Left colon (tissue), 2 donors: ENCODE measurements around the gene NAV2. TPM values are rescaled to one million over a fixed set of nuclear protein-coding genes. Genes with fewer than 3 reads are reported as not detected.

Experiments used
- ATAC-seq: fragments of 200-7000 bp; cut with Tn5 transposase; one replicate; pipeline ENCODE4 v1.9.1; 2020; ENCODE audit warnings: mild to moderate bottlenecking, moderate library complexity
- DNase-seq, 2 donors: peaks; one replicate each; pipeline ENCODE4 v3.0.0-alpha.2; 2020
- intact Hi-C, 2 donors: fragments of 100-400 bp; cut with DNase I in 1 of 2; cut with micrococcal nuclease in 1 of 2; formaldehyde crosslinking; loops; one replicate each; pipeline versions ENCODE4 v1.11.2 to v1.14.0; 2022; cut with DNase I, micrococcal nuclease
- total RNA-seq, 2 donors: library from RNA; stranded (reverse); fragmentation: NEBNext Ultra II Directional; extraction: Animal tissue kit (Norgen Biotek cat#: 25700); gene quantifications; one replicate each; pipeline ENCODE4 v1.2.1, GENCODE V29; 2021
- donor health status: DM: no; HTN: no; CAD: no.
- donor health status: DM: yes; HTN: yes; CAD: no.

NAV2 gene
- total RNA-seq, 2 donors from 2014 or later = 16.1 to 21.7 TPM

DNA sequence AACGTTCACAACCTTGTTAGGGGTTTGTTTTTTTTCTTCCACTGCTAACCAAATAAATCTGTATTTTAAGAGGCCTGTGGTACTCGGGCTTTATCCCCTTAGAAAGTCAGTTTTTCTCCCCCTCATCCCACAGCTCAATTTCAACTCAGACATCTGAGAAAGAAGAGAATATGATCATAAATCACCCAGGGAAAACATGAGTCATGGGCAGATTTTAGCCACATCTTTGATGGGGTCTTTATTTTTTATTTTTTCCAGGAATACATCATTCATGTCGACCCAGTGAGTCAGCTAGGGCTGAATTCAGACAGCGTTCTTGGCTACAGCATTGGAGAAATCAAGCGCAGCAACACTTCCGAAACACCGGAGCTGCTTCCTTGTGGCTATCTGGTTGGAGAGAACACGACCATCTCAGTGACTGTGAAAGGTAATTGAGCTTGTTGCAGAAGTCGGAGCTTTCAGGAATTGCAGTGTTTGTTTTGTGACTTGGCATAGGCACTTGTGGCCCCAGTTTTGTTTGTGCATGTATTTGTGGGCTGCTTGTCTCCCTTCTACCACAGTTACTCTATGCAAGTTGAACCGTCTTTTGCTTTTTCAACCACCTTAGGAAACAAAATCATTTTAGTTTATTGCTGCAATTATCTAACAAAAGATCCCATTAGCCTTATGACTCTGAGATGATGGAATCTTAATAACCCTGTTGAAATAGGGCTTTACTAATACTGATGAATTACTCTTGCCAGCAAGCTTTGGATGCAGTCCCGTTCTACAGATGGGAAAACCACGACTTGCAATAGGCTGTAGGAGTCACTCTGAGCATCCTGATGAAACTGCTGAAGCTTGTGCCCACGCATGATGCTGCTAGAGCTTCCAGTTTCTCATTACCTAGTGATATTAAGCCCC, 384.9 kb downstream of the NAV2 start:
- DNase-seq (no peak), ATAC-seq (no peak)
- intact Hi-C loops = no loop called here

DNA sequence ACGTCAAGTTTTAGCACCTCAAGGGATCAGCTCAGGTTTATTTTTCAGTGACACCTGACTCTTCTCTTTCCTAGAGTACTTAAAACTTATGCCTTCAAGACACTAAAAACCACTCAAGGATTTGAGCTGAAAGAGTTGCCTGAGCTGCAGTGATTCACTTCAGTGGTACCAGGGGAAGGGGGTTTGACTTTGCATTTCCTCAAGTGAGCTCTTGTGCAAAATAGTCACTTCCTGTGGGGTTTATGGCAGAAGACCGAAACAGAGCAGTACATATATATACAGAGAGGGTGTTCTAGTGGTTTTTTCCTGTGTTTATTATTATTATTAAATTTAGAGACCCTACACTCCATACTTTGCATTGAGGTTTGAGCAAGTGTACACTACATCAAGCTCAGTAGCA, 386.9 kb downstream of the NAV2 start:
- intact Hi-C loops = no loop called here
- DNase-seq (no peak), ATAC-seq (no peak)

DNA sequence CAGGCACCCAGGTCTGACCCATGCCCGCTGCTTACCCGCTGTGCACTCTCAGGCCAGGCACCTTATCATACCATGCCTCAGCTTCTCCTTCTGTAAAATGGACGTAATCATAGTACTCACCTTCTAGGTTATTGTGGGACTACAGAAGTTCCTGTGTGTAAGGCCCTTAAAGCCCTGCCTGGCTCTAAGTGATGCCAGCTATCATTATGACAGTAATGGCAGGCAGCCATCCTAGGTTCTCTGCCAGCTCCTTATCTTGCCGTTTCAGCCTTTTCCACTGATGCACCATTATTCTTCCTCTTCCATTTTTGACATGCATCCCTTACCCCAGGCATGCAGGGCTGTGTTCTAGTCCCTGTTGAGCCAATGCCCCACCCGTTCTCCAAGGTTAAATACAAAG, 389.8 kb downstream of the NAV2 start:
- intact Hi-C loops = no loop called here
- DNase-seq (no peak), ATAC-seq (no peak)

DNA sequence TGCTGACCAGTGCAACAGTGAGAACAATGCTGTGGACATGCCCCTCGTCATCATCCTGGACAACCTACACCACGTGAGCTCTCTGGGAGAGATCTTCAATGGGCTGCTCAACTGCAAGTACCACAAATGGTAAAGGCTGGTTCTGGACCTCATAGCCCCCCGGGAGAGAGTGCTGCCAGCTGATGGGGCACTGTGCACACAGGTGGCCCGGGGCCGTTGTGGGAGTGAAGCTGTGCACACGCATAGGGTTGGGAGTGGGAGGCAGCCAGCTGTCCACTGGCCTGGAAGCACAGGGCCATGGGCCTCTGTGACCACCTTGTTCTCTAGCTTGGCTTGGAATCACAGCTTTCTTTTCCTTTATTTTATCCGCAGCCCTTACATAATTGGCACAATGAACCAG, 390.6 kb downstream of the NAV2 start:
- intact Hi-C loops = no loop called here
- DNase-seq (no peak), ATAC-seq (no peak)

DNA sequence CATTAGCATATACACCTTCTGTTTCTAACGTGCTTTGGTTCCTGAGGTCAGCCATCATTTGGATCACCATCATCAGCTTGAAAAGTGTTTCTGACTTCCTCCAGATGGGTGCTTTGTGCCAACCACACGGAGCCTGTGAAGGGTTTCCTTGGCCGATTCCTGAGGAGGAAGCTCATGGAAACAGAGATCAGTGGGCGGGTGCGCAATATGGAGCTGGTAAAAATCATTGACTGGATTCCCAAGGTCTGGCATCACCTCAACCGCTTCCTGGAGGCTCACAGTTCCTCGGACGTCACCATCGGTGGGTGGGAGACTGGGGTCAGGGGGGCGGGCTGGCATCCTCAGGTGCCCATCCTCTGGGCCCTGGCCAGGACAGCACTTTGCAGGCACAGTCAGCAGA, 392.8 kb downstream of the NAV2 start:
- ATAC-seq = no peak
- DNase-seq = no peak
- intact Hi-C loops = no loop called here

DNA sequence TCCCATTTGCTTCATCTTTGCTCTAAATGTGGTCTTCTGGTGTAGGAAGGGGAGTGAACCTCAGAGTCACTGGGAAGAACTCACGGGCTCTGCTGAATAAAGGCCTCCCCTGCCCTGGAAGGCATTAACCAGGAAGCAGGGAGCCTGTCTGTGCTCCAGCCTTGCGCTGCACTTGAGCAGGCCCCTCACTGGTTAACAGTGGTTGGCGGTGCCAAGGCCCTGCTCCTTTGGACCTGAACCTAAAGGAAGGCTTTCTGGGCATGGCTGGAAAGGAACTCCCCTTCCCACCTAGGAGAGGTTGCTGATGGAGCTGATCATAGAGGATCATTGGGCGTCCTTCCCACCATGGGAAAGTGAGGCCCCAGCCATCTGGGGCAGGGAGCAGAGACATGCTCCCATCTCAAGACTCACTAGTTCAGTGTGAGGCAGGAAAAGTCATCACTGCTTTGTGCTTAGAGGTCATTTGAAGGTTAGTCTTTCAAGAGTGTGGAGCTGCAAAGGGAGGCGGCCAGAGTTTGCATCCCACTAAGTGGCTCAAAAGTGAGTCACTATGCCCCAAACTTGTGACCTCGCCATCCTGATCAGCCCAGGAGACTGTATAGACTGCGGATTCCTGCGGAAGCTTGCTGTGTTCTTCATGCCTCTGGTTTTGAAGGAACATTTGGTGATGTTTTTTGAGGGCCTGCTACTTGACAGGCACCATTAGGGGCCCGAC, 397.3 kb downstream of the NAV2 start:
- ATAC-seq = no peak
- intact Hi-C loops = loop anchor here (5.0 to 10.0 kb wide), 3 partner anchors 155 to 545 kb away; no protein-coding TSS in a partner anchor
- no peak for DNase-seq

DNA sequence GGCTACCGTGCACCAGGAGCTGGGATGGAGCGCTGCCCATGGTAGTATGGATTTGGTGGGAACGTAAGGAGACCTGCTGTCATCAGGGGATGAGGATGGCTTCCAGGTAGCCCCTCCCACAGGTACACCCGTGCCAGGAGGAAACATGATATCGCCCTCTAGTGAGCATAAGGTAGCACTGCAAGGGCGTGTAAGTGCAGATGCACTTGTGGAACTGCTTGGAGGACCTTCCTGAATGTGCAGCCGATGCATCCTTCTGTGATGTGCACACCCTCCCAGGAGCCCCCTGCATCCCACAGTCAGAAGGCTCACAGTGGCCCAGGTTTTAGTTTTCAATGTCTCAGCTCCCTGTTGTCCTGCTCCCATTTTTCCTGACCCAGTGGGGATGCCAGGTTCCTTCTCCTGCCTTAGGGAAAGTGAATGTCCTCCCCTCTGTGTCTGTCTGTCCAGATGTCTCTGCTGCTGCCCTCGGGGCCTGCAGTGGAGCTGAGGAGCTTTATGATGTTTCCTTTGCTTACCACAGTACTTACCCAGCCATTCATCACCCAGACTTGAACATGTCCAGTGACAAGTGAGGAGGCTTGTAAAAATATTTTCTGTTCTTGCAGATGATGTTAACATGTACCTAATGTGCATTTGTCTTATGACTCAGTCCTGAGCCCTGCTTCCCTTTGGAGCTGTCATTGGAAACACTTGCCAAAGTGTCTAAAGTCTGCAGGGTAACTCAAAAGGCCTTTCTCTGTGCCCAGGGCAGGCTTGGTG, 398.5 kb downstream of the NAV2 start:
- intact Hi-C loops = loop anchor here (5.0 to 10.0 kb wide), 3 partner anchors 156 to 546 kb away; no protein-coding TSS in a partner anchor
- DNase-seq = peak; percentile 41 to 48
- ATAC-seq = peak; percentile 69

DNA sequence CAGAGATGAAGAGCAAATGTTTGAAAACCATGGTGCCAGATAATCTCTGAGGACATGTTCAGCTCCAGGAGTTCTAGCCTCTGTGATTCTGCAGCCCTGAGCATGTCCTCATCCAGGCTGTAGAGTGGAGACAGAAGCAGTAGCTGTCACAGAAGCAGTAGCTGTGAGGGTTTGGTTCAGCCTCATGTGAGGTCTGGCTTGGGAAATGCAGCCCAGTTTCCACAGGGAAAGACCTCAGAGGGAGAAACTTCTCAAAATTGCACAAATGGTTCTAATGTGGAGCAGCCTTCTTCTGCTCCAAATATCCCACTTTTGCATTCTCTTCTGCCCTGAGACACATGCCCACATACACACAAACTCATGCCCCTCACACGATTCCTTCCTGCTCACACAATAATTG, 399.2 kb downstream of the NAV2 start:
- intact Hi-C loops = loop anchor here (5.0 to 10.0 kb wide), 3 partner anchors 157 to 547 kb away; no protein-coding TSS in a partner anchor
- DNase-seq (no peak), ATAC-seq (no peak)

DNA sequence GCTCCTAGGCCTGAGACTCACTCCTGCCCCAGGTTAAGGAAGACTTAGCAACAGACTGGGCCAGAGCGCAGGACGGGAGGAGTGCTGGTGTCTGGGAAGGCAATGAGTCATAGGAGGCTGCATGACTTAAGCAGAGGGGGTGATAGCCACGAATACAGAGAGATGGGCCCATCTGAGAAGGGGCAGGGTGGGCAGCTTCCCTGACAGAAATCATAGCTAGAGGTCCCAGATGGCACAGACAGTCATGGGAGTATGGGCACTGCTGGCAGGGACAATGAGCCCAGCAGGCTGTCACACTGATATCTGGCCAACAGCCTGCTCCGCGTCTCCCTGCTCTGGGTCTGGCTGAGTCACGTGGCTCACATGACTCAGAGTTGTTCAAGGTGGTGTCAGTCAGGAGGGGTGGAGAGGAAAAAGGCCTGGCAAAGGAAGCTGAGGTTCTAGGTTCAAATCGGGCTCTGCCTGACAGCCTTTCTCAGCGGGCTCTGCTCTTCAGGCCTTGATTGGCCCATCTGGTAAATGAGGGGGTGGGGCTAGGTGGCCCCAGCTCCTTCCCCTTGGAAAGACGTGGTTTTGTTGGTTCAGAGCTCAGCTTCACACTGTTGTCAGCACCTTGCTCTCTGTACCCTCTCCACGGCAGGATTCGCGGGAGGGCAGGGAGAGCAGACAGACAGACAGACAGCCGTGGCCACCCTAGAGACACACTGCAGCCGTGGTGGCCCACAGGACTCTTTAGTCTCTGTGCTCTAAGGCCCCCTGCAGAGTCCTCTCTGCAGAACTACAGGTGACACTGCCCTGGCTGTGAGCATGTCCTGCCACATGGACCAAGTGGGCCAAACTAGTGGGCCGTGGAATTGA, 399.9 kb downstream of the NAV2 start:
- DNase-seq (peak; percentile 60 to 82), ATAC-seq (peak; percentile 92)
- intact Hi-C loops = loop anchor here (5.0 to 10.0 kb wide), 3 partner anchors 158 to 548 kb away; no protein-coding TSS in a partner anchor

DNA sequence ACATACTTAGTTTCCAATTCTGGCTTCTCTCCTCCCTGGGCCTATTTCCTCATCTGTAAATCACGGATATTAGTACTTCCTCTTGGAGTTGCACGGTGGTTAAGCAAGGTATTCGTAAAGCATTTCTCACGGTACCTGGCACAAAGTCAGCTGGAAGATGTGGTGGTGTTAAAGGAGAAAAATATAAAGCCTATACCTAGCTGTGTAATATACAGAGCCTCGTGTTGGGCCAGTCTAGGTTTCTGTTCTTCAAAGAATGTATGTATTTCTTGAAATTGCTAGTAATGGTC, 400.5 kb downstream of the NAV2 start:
- no peak for DNase-seq
- intact Hi-C loops = loop anchor here (5.0 to 10.0 kb wide), 3 partner anchors 158 to 548 kb away; no protein-coding TSS in a partner anchor
- peak; percentile 1 for ATAC-seq

DNA sequence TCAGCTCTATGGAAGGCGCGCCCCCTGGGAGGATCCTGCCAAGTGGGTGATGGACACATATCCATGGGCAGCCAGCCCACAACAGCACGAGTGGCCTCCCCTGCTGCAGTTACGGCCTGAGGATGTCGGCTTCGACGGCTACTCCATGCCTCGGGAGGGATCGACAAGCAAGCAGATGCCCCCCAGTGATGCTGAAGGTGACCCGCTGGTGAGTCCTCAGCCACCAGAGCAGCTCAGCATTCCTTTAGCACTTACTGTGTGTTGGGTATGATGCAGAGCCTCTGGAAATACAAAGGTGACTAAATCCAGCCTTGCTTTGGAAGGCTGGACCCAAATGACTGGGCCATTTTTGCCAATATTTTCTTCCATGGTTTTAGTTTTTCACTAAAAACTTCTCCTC, 402.0 kb downstream of the NAV2 start:
- intact Hi-C loops = loop anchor here (5.0 to 10.0 kb wide), 3 partner anchors 160 to 550 kb away; no protein-coding TSS in a partner anchor
- no peak for ATAC-seq
- DNase-seq = no peak

DNA sequence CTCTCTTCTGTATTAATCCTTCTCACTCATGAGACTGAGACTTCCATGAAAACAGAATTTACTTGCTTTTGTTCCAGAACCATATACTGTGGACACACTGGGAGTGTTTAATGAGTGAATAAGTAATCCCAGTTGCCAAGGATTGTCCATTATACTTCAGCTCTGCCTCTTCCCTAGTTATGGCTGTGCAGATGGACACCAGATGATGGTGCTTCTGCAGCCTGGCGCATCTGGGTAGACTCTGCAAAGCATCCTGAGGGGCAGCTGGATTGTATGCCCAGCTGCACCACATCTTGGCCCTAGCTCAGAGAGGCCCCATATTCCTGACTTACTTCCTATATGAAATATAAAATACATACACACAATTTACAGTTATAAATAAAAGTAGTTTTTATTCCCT, 404.2 kb downstream of the NAV2 start:
- no peak for ATAC-seq
- intact Hi-C loops = loop anchor here (10.0 kb wide), 2 partner anchors 162 to 552 kb away; no protein-coding TSS in a partner anchor
- no peak for DNase-seq

DNA sequence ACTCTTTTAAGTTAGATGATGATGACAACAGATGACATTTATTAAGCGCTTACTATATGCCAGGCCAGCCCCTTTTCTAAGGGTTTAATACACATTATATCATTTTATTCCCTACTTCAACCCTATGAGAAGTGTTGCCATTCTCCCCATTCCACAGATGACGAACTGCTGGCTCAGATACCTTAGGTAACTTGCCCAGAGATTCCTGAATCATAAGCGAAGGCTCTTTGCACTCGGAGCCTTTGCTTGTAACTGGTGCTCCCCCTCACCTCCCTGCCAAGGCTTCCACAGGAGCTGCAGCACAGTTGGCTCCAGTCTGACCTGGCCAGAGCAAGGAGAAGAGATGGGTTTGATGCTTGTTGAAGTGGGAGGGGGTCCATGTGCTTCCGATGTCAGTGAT, 404.7 kb downstream of the NAV2 start:
- no peak for DNase-seq
- no peak for ATAC-seq
- intact Hi-C loops = loop anchor here (10.0 kb wide), 2 partner anchors 162 to 552 kb away; no protein-coding TSS in a partner anchor

DNA sequence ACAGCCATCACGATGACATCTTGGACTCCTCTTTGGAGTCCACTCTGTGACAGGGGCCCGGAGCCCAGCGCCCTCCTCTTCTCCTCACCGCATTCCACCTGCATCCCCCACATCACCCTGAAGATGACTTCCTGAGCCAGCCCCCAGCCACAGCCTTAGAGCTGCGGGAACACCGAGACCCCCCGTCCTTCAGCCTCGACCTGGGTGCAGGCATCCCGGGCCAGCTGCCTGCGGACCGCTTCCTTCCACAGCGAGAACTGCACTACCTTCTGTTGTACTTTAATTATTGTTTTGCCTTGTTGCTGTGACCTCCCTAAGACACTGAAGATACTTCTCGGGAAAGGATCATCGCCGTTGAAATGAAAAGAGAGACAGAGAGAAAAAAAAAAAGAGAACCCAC, 405.6 kb downstream of the NAV2 start:
- DNase-seq (no peak), ATAC-seq (no peak)
- intact Hi-C loops = loop anchor here (10.0 kb wide), 2 partner anchors 163 to 553 kb away; no protein-coding TSS in a partner anchor

DNA sequence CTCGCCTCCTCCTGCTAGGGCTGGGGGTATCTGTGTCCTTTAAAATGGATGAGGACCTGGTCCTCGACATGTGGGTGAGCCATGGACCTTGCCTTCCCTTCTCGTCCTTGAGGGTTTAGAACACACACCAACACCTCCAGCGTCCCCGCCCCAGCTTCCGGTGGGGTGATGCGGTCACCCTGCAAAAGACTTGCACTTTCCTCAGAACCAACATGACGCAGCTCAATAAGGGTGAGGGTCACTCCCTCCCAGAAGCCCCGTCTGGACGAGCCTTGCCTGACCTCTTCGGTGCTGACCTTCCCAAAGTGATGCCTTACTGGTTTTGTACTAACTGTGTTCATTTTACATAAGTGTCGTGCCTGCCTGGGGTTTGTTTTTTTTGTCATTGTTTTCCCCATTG, 406.7 kb downstream of the NAV2 start:
- intact Hi-C loops = loop anchor here (10.0 kb wide), 2 partner anchors 165 to 555 kb away; no protein-coding TSS in a partner anchor
- DNase-seq (no peak), ATAC-seq (no peak)

DNA sequence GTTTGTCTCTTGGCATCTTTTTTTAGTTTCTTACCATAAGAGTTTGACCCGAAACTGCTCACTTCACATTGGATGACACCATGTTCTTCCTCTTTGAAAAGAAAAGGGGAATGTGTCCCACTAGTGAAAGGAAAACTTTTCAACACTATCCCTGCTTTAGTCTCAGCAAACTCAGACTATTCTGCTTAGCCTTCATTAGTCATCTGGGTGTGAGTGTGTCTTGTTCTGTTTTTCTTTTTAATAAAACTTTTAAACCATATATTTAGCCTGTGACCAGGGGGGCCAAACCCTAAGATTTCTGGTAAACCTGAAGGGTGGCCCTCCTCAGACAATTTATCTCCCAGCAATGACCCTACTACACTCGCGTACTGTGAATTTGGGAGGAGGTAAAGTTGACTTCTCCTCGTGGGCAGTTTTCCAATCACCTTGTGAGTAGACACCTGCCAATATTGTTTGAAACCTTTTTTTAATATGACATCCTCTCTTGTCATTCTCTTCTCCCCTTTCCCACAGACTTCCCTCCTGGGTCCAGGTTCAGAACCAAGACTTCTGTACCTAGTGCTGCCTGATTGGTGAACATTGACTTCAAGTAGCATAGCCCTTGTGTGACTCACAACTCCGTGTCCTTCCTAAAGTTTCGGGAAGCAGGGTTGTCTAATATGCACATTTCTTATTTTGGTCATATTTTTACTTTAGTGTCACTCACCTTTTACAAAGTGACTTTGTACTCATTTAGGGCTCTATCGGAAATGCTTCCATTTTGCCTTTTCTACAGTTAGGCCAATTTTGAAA, 407.7 kb downstream of the NAV2 start:
- no peak for ATAC-seq
- DNase-seq = no peak
- intact Hi-C loops = no loop called here

DNA sequence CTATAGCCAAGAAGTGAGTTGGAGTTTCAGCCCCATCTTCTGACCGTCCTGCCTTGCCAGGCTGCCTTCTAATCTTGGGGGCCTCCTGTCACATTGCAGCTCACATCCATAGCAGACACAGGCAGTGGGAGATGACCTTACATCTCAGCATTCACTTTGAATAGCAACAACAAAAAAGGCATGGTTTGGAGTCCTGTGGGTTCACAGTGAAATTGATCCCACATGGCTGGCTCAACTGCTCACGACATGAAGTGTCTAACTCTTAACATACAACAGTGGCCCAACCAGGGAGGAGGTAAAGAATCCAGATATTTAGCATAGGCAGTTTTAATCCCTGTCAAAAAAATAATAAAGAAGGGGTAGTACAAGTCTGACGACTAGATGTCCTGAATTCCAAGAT, 409.5 kb downstream of the NAV2 start:
- intact Hi-C loops = no loop called here
- DNase-seq (no peak), ATAC-seq (no peak)
